ENCODE results near the gene PVALB.

The PVALB gene

DNA sequence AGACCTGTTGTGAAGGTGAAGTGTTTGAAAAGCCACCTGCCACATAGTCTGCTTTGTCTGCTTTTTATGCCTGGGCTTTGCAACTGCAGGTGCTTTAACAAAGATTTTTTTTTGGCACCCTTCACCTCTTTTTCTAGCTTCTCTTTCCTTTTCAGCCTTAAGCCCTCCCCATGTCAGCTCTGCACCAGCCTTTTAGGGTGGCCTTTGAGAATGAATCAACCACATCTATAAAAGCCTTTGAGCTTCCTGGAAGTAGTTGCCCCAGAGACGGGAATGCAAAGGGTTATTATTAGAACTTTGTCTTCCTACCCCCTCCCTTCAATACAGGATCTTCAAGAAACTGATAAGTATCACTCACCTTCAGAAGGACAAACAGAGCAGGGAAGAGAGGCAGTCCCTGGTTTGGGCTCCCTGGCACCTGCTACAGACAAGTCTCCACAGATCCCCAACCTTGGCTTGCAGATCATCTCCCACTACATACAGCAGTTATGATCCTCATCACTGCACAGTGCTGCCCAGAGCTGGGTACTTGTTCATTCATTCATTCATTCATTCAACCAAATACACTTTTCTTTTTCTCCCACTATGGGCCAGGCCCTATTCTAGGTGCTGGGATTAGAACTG, 8.0 kb downstream of the PVALB start:
- no peak for DNase-seq

DNA sequence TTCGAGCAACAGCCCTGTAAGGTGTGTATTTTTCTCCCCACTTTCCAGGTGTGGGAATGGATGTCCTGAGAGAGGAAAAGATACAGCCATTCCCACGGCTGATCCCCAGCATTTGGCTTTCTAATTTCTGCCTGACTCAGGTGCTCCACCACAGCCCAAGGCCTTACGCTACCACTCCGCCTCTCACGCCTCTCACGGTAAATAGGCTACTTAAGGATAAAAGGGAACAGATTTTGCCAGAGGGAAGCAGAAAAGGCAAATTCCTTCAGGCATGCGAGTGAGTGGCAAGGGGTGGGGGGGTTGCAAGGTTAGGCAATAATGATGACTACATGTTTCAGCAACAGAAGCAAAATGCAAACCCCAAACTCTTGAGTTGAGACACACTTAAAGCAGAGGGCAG, 9.2 kb downstream of the PVALB start:
- no peak for DNase-seq

- no peak for DNase-seq
These were observed 10.0 kb downstream of the PVALB start for GRCh38 chr22:36806835-36807234.

DNA sequence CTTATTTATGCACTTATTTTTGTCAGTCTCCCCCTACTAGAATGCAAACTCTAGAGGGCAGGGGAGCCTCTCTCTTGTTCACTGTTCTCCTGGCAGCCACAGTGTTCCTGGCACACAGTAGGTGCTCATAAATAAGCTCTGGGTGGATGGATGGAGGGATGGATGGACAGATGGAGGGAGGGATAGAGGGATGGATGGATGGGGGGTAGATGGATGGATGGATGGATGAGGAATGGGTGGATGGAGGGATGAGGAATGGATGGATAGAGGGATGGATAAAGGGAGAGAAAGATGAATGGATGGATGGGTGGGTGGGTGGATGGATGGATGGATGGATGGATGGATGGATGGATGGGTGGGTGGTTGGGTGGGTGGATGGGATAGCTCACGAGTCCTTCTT, 13.5 kb downstream of the PVALB start:
- no peak for DNase-seq

DNA sequence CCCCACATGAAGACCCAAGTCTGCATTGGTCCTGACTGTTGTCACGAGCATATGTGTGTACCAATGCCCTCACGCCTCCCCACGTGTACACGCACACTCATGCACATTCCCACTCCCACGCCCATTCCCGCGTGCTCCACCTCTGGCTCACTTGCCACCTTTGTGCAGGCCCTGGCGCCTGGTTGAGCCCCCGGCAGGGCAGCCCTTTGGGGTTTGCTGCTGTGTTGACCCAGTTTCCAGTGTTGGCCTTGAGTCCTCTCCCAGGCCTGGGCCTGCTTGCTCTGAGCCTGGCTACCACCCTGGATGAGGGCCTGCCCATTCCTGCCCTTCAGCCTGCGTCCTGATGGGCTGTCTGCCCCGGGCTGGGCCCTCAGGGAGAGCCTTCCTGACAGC, 18.2 kb downstream of the PVALB start:
- no peak for DNase-seq

- no peak for DNase-seq
These were observed 18.7 kb downstream of the PVALB start for GRCh38 chr22:36797911-36798673.

DNA sequence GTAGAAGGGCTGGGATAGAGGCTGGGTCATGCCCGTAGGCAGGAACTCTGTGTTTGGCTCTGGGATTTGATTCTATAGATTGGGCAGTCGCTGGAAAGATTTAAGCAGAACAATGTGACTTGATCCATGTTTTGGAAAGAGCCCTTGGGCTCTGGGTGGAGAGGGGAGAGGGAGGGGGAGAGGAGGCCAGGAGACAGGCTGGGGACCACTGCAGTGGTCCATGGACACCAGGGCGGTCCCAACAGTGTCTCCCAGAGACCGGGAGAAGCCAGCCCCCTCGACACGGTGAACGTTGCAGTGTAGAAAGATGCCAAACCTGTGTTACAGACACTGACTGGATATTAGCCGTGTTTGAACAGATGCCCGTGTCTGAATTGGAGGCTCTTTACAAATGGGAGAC, 19.5 kb downstream of the PVALB start:
- no peak for DNase-seq

- no peak for DNase-seq
These were observed 20.2 kb downstream of the PVALB start for GRCh38 chr22:36796552-36797175.

DNA sequence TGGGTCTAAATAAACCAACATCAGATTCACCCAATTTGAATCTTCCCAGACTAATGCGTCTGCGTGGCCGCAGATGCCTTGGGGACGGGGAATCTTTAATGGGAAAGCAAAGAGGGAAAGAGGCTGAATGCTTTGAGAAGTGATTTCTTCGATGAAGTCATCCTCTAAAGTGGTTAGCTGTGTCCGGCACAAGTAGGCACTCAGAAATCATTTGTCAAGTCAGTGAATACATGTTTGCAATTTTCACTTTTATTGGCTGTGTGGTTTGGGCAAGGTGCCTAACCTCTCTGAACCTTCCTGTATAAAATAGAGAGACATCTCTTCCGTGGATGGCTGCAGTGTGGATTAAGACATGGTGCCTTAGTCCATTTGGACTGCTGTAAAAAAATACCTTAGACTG, 21.2 kb downstream of the PVALB start:
- no peak for DNase-seq

DNA sequence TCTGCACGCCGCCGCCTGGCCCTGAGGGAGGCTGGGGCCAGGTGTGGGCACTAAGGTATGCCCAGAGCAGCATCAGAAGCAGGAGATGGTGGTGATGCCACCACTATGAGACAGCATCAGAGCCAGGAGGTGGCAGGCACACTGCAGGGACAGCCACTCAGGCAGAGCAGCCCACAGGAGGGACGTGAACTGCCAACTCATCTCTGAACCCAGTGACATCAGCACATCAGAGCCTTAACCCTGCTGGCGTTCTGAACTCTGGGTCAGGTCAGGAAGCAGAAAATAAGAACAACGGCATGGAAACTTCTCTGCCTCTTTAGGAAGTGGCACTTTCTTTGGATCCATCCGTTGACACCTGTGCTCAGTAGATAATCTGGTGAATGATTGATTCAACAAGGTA, 26.2 kb downstream of the PVALB start:
- DNase-seq: no peak

DNA sequence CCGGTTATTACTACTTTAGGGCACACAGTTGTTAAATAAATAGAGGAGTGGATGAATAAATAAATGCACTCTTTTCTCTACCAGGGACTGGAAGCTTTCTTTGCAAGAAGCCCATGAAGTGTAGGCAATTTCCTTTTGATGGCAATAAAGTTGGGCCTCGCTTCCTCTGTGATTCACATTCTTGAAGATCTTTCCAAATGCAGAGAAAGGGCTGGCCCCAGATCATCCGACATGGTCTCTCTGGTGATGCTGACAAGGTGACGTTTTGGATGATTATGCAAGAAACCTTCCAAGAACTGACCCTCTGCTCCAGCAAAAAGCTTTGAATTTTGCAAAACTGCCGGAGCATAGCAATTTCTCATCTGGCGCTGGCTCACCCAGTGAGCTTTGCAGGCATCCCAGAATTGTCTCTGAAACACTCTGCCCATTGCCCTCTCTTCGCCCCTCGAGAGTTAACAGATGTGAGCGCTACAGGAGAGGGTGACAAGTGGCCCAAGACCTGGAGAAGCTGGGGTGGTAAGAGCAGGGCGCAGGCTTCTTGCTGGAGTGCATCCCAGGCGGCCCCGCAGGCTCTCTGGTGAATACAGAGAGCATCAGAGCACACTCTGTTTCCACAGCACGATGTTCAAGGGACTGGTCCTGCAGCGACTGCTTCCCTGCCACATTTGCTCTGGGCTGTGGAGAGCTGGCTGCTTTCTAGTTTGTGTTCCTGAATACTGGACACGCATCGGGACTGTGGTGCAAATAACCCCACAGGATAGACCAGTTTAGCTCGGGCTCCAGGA, 29.4 kb downstream of the PVALB start:
- DNase-seq: no peak

DNA sequence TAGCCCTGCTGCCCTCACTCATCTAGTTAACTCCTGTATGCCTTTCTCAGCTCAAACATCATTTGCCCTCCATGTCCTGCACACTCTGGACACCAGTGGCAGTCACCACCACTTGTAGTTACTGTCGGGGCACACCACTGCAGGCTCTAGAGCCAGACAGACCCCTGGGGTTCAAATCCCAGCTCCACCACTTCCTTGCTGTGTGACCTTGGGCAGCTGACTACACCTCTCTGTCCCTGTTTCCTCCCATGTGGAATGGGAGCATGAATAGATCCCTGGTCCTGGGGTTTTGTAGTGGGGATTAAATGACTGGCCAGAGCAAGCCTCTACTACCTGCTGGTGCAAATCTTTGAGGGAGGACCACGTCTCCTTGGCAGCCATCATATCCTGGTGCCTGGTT, 33.1 kb downstream of the PVALB start:
- no peak for DNase-seq

DNA sequence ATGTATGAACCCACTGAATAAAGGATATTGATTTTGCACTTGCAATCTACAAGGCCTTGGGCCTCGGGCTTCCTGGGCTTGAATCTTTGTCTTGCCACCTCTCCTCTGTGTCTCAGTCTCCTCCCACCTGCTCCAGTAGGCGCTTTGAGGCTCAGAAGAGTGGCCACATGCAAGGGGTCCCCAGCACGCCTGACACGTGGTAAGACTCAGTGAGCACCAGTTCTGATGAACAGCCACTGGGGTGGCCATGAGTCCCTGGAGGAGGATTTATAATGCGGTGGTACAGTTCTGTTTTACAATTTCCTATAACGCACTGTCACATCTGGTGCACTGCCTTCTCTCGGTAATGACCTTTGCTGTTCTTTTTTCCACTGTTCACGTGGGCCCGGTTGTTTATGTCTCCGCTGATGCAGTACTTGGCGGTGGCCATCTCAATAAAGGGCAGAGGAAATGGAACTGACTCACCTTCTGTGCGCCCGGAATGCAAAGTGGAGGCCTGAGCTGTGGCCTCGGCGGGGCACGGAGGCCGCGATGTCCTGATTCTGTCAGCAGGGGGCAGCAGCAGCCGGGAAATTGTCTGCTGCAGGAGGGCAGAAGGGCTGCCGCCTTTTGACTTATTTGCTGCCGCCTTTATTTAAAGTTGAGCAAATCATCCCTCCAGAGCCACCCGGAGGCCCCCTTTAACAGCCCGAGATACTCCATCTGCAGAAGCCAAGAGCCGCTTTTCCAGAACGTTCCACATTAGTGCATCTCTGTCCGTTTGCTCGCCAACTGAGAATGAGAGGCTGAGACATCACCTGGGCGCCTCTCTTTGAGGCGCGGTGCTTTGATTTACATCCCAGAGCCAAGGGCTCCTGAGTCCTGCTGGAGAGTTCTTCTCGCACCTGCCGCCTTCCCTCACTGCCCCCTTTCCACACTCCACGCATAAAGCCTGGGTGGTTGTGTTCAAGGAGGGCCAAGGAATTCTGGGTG, 34.9 kb downstream of the PVALB start:
- DNase-seq: peak; percentile 34

- no peak for DNase-seq
These were observed 38.8 kb downstream of the PVALB start for GRCh38 chr22:36778020-36778419.

- no peak for DNase-seq
These were observed 40.1 kb downstream of the PVALB start for GRCh38 chr22:36776722-36777121.

GRCh38 chr22:36775964-36776669, 40.7 kb downstream of the PVALB start, which contains the start of gene IFT27:
TSS of gene IFT27 (minus strand) at chr22:36776119. CDS start at chr22:36775707, 412 bp downstream.
- no peak for DNase-seq

GRCh38 chr22:36775586-36775963, 41.3 kb downstream of the PVALB start:
- no peak for DNase-seq

DNA sequence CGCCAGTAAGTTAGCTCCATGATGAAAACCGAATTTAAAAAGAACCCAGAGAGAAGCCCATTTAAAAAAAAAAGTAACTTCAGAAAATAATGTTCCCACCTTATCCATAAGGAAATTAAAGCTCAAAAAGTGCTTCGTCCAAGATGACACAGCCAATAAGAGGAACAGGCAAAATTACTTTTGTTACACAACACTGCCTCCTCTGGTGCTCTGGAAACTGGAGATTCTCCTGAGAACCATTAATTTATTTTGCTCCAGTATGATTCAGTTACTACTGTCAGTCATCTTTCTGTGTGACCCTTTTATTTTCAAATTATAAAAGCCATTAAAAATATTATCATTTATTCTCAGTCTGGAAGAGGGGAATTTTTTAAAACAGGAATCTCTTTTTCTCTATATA, 42.9 kb downstream of the PVALB start:
- peak; percentile 1 for DNase-seq

- no peak for DNase-seq
These were observed 44.4 kb downstream of the PVALB start for GRCh38 chr22:36772451-36772850.

DNA sequence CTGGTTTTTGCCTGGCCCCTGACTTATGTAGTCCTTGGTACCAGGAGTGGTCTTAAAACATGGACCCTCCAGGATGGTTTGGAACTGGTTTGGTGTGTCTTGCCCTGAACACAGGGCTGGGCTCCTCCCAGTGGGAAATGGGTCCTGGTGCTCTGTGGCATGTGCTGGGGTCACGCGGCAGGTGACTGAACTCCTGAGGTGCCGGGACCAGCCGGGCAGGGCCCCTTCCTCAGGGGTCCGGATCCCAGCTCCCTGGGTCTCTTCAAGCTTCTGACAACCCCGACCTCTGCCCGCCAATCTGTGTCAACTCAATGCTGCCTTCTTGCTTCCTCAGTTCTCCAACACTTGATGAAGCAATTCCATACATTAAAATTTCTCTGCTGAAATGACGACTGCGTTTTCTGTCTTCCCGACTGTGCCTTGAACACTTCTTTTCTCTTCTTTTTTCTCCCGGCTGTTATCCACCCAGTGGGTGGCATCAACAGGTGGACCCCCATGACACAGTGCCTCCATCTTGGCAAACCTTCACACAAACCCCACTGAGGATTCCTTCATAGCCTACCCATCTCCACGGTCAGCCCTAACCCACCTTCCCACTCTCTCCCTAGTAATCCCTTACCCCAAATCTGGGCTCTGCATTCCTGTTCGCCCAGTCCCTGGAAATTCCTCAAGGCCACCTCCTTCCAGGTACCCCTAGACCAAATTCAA, 45.3 kb downstream of the PVALB start:
- DNase-seq: no peak
